DMS153 treated with DMSO at 0.1 percent for 48 hours (cell line): ENCODE data around the gene PCK1.

Experiments
- DNase-seq: peaks from one replicate; lab custom pipeline; 2025; ENCODE audit not compliant: unreplicated experiment; lab: John Stamatoyannopoulos, UW

PCK1 gene

GRCh38 chr20:57587989-57588377, 27.1 kb downstream of the PCK1 start:
- no peak for DNase-seq

GRCh38 chr20:57588596-57588995, 27.7 kb downstream of the PCK1 start:
- no peak for DNase-seq

DNA sequence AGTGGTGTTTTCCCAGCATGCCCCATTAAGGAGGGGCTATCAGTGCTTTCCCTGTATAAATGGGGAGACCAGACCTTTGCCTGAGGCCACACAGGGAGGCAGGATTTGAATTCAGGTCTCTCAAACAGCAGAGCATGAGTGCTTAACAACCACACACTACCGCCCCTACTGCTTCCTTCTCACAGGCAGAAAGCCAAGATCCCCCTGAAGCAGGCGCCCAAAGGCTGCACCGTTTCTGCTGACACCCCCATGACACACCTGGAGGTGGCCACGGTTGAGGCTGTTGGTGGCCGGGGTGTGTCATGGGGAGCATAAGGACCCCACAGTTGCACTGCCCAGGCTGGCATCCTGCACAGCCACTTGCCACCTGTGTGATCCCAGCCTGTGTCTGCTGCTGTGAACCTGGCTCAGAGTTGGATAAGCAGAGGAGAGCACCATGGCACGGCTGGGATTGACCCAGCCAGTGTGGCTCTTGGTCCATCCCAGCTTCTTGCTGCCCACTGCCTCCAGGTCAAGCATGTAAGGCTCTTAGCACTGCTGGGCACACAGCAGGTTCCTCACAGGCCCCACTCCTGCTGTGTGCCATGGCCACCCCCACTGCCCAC, 28.3 kb downstream of the PCK1 start:
- DNase-seq: no peak

- no peak for DNase-seq
Observed at GRCh38 chr20:57589728-57590484, 29.0 kb downstream of the PCK1 start.

GRCh38 chr20:57590485-57591288, 29.8 kb downstream of the PCK1 start:
- no peak for DNase-seq

DNA sequence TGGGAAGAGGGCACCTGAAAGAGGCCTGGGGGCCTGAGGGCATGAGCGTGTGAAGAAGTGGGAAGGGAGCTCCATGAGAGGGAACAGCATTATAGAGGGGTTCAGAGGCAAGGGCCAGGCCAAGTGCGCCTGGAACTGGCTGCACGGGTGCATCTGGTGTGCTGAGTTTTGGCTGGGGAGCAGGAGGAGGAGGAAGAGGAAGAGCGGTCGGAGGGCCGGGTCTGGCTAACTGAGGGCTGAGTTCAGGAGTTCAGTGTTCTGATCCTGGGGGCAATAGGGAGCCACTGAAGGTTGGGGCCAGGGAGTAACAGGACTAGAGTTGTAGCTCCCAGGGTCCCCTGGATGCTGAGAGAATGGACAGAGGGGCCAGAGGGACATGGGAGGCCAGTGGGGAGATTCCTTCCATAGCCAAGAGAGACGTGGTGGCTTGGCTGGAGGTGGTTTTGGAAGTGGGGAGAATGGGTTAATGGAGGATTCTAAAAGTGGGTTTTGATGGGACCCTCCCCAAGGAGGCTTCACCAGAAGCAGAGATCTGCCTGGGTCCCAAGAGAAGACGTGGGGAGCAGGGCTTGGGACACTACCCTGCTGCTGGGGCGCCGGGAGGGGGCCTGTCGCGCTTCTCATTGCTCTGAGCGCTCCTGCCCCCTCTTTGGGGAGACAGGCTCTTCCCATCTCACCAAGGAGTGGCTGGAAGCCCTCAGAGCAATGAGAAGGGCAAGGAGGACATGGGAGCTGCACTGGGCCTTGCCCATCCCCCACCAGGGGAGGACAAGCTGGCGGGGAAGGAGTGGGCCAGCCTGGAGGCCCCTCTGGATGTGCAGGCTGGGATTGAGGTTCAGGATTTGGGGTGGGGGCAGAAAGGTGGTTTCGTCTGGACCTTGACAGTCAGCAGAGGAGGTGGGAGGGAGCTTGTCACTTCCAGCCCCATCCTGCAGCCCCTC, 30.6 kb downstream of the PCK1 start:
- DNase-seq: no peak

GRCh38 chr20:57592263-57593092, 31.6 kb downstream of the PCK1 start:
- DNase-seq: no peak

- DNase-seq: no peak
Observed at GRCh38 chr20:57593134-57593886, 32.4 kb downstream of the PCK1 start.

DNA sequence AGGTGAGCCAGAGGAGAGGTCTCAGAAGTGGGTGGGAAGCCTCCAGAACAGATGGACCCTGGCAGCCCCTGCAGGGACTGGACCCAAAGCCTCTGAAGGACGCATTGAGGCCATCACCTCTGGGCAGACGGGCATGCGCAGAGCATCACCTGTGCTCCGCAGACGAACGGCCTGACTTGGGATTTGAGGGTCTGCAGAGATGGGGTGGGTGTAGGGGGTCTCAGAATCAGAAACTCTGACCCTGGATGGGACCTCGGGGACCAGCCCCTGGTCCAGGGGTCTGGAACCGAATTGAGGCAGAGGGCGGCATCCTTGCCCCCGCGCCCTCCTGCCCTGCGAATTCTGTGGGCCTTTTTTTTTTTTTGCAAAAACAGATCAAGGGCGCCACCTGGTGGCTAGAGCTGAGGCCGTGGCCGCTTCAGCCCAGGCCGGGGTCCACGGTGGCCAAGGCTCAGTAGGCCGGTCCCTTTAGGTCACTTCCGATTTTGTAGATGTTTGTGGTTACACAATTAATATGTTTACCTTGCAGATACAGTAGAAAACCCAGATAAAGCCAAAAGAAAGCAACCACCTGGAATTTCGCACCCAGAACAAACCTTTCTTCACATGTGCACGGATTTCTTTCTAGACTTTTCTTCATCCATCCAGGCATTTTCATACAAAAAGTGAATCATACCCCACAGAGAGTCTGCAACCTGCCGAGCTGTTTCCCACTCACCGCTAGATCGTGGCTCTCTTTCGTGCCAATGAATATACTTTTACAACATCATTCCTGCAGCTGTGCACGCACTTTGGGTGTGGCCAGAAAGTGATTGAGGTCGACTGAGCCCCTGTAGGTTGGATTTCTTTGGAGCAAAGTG, 33.4 kb downstream of the PCK1 start:
- DNase-seq: no peak

DNA sequence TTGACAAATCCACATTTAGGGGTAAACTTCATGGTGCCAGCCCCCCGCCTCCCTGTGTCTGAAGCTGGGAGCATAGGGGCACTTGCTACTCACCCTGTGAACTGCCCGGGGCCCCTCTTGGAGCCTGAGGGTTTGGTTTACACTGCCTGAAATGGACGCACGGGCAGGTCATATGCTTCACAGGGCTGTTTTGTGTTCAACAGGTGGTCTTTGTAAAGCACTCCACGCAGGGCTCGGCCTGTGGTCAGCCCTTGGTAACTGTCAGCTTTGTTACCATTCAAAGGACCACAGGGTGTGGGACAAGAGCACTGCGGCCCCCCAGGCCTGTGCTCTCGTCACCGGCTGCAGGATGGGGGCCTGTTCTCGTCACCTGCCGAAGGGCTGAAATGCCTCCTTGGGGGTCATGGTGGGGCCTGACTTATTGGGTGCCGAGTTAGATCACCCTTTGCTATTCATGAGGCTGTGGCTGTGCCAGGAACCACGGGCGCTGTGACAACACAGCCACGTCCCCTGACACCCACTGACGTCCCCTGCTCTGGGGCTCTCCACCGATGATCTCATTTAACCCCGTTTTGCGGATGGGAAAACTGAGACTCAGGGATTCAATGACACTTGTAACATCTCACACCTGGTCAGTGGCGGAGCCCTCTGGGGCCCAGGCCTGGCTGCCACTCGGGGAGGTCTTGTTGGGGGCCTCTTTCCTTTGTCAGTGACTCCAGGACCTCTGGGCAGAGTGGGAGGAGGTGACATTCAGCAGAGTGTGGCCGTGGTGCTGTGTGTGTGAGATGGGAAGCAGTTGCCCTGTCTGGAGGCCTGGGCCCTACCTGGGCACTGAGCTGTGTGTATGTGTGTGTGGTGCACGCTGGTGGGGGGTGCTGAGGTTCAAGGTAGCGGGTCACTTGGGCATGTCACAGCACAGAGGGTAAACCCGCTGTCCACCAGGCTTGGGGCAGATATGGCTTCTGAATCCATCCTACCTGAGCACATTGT, 34.4 kb downstream of the PCK1 start:
- DNase-seq: no peak

GRCh38 chr20:57596358-57596757, 35.4 kb downstream of the PCK1 start:
- DNase-seq: no peak

GRCh38 chr20:57596998-57597939, 36.4 kb downstream of the PCK1 start:
- DNase-seq: no peak

DNA sequence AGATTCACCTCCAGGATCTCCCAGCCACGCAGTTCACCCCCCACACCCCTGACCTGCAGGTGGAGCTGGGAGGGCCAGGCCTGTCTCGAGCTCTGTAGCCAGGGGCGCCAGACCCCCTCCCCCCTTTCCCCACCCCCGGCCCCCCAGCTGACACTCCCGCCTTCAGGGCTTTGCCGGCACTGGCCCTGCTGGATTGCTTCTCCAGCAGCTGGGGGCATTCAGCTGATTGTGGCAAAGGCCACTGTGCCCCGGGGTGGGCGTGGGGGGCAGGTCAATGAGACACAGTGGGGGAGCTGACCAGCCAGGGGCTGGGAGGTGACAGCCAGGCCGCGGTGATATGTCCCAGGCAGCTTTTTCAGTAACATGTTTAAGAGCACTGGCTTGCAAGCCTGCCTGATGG, 37.1 kb downstream of the PCK1 start:
- DNase-seq: no peak

GRCh38 chr20:57598491-57598890, 37.6 kb downstream of the PCK1 start:
- DNase-seq: no peak

- no peak for DNase-seq
Observed at GRCh38 chr20:57600320-57601210, 39.7 kb downstream of the PCK1 start.
